ENCODE data around the gene KHDC4.

KHDC4 gene

DNA sequence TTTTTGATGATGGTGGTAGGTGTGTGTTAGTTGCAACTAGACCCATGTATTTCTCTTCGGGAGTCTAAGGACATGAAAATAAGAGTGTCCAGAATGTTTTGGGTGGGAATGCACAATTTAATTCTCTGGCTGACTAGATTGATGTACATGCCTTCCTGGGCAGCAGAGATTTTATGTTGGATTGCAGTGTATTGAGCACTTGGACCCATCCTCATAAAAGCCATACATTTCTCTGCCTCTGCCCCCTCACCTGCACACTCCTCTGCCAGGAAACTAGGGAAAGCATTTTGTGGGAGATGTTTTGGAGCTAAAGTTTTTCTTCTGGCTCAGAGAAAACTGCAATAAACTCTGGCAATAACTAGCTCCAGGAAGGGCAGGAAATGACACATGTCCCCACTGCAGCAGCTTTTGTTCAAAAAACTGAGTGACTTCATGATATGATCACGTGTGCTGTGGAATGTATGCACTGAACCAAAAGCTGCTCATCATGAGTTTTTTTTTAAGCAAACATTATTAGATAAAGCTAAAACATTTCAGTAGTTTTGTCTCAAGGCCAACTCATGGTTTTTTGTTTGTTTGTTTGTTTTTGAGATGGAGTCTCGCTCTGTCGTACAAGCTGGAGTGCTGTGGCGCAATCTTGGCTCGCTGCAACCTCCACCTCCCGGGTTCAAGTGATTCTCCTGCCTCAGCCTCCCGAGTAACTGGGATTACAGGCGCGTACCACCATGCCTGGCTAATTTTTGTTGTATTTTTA is 40.6 kb downstream of the KHDC4 start:
- Histone ChIP-seq H3K36me3 (ENCODE audit: control insufficient read depth, insufficient read depth, low read length) (no peaks in the 10 kb centered on the region; the same call in 1 of the 2 replicates), H3K4me3 (replicated peaks; ENCODE audit: low read depth, low read length) (no peak overlapping the region), H3K27me3 (replicated peaks; ENCODE audit: control insufficient read depth, insufficient read depth, low read length) (no peaks in the 10 kb centered on the region)
- DNase-seq (ENCODE audit: extremely low read depth, insufficient read length), result no peak
- TF ChIP-seq, protein P1, sequence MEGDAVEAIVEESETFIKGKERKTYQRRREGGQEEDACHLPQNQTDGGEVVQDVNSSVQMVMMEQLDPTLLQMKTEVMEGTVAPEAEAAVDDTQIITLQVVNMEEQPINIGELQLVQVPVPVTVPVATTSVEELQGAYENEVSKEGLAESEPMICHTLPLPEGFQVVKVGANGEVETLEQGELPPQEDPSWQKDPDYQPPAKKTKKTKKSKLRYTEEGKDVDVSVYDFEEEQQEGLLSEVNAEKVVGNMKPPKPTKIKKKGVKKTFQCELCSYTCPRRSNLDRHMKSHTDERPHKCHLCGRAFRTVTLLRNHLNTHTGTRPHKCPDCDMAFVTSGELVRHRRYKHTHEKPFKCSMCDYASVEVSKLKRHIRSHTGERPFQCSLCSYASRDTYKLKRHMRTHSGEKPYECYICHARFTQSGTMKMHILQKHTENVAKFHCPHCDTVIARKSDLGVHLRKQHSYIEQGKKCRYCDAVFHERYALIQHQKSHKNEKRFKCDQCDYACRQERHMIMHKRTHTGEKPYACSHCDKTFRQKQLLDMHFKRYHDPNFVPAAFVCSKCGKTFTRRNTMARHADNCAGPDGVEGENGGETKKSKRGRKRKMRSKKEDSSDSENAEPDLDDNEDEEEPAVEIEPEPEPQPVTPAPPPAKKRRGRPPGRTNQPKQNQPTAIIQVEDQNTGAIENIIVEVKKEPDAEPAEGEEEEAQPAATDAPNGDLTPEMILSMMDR (IDR thresholded peaks at IDR 0.05; ENCODE audit: insufficient read depth, low read length, poor library complexity, severe bottlenecking), result no peak

DNA sequence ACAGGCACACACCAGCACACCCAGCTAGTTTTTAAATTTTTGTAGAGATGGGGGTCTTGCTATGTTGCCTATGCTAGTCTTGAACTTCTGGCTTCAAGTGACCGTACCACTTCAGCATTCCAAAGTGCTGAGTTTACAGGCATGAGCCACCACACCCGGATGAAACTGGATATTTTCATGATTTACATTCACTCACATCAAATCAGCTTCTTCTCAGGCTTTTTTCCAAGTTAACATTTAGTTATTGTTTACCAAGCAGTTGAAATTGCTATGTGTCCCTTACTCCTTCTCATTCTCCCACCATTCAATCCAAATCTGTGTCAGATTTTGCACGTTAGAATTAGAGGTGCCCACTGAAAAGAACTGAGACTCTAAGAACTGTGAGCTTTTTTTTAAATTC is 41.4 kb downstream of the KHDC4 start:
- H3K36me3 ChIP-seq (ENCODE audit: control insufficient read depth, insufficient read depth, low read length), result no peaks in the 10 kb centered on the region
- no peaks in the 10 kb centered on the region for H3K27me3 ChIP-seq (replicated peaks; ENCODE audit: control insufficient read depth, insufficient read depth, low read length)
- no peak for DNase-seq (ENCODE audit: extremely low read depth, insufficient read length)
- no peak overlapping the region for H3K4me3 ChIP-seq (replicated peaks; ENCODE audit: low read depth, low read length)
- TF ChIP-seq, protein P1 (IDR thresholded peaks at IDR 0.05; ENCODE audit: insufficient read depth, low read length, poor library complexity, severe bottlenecking), result no peak

DNA sequence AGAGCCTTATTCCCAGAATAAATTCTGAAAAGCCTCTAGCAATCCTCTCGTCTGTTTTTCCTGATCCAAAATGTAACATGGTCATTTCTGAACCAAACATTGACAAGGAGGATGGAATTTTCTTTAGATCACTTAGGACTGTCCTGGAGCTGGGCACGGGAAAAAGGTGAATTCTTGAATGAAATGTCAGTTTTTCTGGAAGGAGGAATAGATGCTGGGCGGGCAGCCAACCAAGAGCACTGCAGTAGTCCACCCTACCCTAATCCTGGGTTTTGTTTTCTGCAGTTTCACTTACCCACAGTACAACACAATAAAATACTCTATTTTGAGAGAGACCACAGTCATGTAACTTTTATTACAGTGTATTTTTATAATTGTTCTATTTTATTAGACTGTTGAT is 44.0 kb downstream of the KHDC4 start:
- TF ChIP-seq, protein P1 (IDR thresholded peaks at IDR 0.05; ENCODE audit: insufficient read depth, low read length, poor library complexity, severe bottlenecking), result no peak
- Histone ChIP-seq H3K36me3 (ENCODE audit: control insufficient read depth, insufficient read depth, low read length) (no peaks in the 10 kb centered on the region), H3K4me3 (replicated peaks; ENCODE audit: low read depth, low read length) (no peak overlapping the region), H3K27me3 (replicated peaks; ENCODE audit: control insufficient read depth, insufficient read depth, low read length) (no peaks in the 10 kb centered on the region)
- DNase-seq (ENCODE audit: extremely low read depth, insufficient read length), result no peak

DNA sequence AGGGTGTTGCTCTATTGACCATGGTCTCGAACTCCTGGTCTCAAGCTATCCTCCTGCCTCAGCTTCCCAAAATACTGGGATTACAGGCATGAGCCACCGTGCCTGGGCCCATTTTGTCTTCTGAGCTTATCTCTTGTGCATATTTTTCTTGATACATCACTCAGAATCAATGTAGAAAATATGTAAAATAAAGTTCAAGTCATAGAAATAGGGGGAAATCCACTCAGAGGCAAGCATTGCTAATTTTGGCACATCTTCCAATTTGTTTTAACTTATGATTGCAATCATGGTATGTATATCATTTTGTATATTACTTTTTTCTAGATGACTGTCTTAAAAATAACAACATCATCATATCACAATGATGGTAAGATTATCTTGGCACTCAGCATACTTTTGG is 44.6 kb downstream of the KHDC4 start:
- DNase-seq (ENCODE audit: extremely low read depth, insufficient read length), result no peak
- TF ChIP-seq, protein P1 (IDR thresholded peaks at IDR 0.05; ENCODE audit: insufficient read depth, low read length, poor library complexity, severe bottlenecking), result no peak
- Histone ChIP-seq H3K4me3 (replicated peaks; ENCODE audit: low read depth, low read length) (no peak overlapping the region), H3K27me3 (replicated peaks; ENCODE audit: control insufficient read depth, insufficient read depth, low read length) (no peaks in the 10 kb centered on the region), H3K36me3 (ENCODE audit: control insufficient read depth, insufficient read depth, low read length) (no peaks in the 10 kb centered on the region)

DNA sequence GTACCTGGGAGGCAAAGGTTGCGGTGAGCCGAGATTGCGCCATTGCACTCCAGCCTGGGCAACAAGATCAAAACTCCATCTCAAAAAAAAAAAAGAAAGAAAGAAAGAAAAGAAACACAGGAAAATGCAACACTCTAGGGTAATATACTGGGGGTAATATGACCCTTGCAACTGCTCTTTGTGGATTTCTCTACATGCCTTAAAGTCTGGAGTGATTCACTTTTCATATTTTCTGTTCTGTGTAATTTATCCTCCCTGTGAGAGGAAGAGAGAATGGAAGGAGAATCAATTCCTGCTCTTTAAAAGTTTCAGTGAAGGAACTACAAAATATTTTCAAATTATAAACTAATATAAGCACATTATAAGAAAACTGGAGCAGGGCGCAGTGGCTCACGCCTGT is 45.7 kb downstream of the KHDC4 start:
- no peak for DNase-seq (ENCODE audit: extremely low read depth, insufficient read length)

More for the DNA sequence above, 45.7 kb downstream of the KHDC4 start:
- Histone ChIP-seq H3K4me3 (replicated peaks; ENCODE audit: low read depth, low read length) (no peak overlapping the region), H3K36me3 (ENCODE audit: control insufficient read depth, insufficient read depth, low read length) (no peaks in the 10 kb centered on the region), H3K27me3 (replicated peaks; ENCODE audit: control insufficient read depth, insufficient read depth, low read length) (no peaks in the 10 kb centered on the region)
- TF ChIP-seq, protein P1 (IDR thresholded peaks at IDR 0.05; ENCODE audit: insufficient read depth, low read length, poor library complexity, severe bottlenecking), result no peak
